Prostate gland (tissue), 2 donors: ENCODE measurements around the gene HDAC4. TPM values are rescaled to one million over a fixed set of nuclear protein-coding genes. Genes with fewer than 3 reads are reported as not detected.

ENCODE experiments used
- DNase-seq: peaks from one replicate; pipeline ENCODE4 v3.0.0-alpha.2; 2019; ENCODE audit warnings: low spot score
- H3K27ac ChIP-seq, 2 donors: fragments of 200-600 bp; sonication (generic); 2 replicates each; pipeline ENCODE4 v1.5.1; 2017 to 2019
- H3K27me3 ChIP-seq: fragments of 200-600 bp; sonication (generic); replicated peaks from 2 replicates; pipeline ENCODE4 v1.5.1; 2019; ENCODE audit not compliant: insufficient read depth
- H3K36me3 ChIP-seq, 2 donors: fragments of 200-600 bp; sonication (generic); 1 replicate in 1 of 2; 2 replicates in 1 of 2; pipeline versions ENCODE4 v1.5.1 to v1.8.1; 2017 to 2019
- H3K4me1 ChIP-seq: fragments of 200-600 bp; sonication (generic); replicated peaks from 2 replicates; pipeline ENCODE4 v1.5.1; 2019
- H3K4me3 ChIP-seq, 2 donors: fragments of 200-600 bp; sonication (generic); 2 replicates each; pipeline ENCODE4 v1.5.1; 2017 to 2019
- H3K9me3 ChIP-seq: fragments of 200-600 bp; sonication (generic); 2 replicates; pipeline ENCODE4 v1.5.1; 2017
- POLR2A ChIP-seq: fragments of 450-650 bp; IDR thresholded peaks from one replicate; pipeline ENCODE4 v1.6.1; 2016; ENCODE audit warnings: antibody characterized with exemption, mild to moderate bottlenecking
- POLR2AphosphoS5 ChIP-seq: sonication (generic); formaldehyde crosslinking; IDR thresholded peaks from one replicate; pipeline ENCODE4 v1.6.1; 2017; ENCODE audit warnings: antibody characterized with exemption
- WGBS: methylation state at CpG from one replicate; pipeline ENCODE4 v1.1.5; 2018; 5-methylcytosine and 5-hydroxymethylcytosine counted together
- intact Hi-C: fragments of 100-400 bp; cut with DNase I; formaldehyde crosslinking; loops from one replicate; pipeline ENCODE4 v1.14.2; 2022
- total RNA-seq, 2 donors: library from RNA; depleted of rRNA; stranded (reverse); fragments of >200 nt; gene quantifications; one replicate each; pipeline ENCODE4 v1.1.0, GENCODE V29; 2016
- TF ChIP-seq, protein P1 (sequence below), 4 experiments: fragments of 200-600 bp in 2 of 4; fragments of 450-650 bp in 2 of 4; sonication (generic) in 2 of 4; IDR thresholded peaks; 1 replicate in 3 of 4; 2 replicates in 1 of 4; pipeline ENCODE4 v1.5.1; 2016 to 2019; ENCODE audit warnings: antibody characterized with exemption in 4 of 4, mild to moderate bottlenecking in 2 of 4, moderate library complexity in 2 of 4

Gene HDAC4
- total RNA-seq, 2 donors from 2014 or later, result 41.8 to 44.2 TPM

DNA sequence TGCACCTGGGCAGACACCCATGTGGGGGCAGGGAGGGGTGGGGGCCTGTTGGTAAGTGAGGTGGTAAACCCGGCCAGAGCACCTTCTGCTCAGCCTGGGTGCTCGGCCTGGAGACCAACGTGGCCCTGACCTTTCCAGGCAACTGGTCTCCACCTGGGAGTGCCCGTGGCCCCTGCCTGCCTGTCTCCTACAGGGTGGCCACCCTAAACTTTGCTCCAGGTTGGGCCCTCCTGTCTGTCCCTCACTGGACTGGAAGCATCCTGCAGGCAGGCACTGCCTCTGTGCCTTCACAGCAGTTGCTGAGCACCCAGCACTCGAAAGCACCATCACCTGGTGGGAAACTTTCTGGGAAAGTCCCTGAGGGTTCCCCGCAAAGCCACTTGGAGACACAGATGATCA is 381.6 kb downstream of the HDAC4 start:
- 100% methylated on average over 6 of the region's 6 CpGs for WGBS
- Histone ChIP-seq H3K9me3 (no peaks in the 10 kb centered on the region), H3K27me3 (no peaks in the 10 kb centered on the region), H3K36me3 (no peaks in the 10 kb centered on the region), H3K4me1 (no peaks in the 10 kb centered on the region), H3K27ac (no peak overlapping the region), H3K4me3 (no peak overlapping the region)
- DNase-seq, result no peak
- intact Hi-C loops, result no loop called here
- TF ChIP-seq POLR2A, result no peak
- TF ChIP-seq, protein P1, sequence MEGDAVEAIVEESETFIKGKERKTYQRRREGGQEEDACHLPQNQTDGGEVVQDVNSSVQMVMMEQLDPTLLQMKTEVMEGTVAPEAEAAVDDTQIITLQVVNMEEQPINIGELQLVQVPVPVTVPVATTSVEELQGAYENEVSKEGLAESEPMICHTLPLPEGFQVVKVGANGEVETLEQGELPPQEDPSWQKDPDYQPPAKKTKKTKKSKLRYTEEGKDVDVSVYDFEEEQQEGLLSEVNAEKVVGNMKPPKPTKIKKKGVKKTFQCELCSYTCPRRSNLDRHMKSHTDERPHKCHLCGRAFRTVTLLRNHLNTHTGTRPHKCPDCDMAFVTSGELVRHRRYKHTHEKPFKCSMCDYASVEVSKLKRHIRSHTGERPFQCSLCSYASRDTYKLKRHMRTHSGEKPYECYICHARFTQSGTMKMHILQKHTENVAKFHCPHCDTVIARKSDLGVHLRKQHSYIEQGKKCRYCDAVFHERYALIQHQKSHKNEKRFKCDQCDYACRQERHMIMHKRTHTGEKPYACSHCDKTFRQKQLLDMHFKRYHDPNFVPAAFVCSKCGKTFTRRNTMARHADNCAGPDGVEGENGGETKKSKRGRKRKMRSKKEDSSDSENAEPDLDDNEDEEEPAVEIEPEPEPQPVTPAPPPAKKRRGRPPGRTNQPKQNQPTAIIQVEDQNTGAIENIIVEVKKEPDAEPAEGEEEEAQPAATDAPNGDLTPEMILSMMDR (IDR thresholded peaks at IDR 0.05), result no peak

DNA sequence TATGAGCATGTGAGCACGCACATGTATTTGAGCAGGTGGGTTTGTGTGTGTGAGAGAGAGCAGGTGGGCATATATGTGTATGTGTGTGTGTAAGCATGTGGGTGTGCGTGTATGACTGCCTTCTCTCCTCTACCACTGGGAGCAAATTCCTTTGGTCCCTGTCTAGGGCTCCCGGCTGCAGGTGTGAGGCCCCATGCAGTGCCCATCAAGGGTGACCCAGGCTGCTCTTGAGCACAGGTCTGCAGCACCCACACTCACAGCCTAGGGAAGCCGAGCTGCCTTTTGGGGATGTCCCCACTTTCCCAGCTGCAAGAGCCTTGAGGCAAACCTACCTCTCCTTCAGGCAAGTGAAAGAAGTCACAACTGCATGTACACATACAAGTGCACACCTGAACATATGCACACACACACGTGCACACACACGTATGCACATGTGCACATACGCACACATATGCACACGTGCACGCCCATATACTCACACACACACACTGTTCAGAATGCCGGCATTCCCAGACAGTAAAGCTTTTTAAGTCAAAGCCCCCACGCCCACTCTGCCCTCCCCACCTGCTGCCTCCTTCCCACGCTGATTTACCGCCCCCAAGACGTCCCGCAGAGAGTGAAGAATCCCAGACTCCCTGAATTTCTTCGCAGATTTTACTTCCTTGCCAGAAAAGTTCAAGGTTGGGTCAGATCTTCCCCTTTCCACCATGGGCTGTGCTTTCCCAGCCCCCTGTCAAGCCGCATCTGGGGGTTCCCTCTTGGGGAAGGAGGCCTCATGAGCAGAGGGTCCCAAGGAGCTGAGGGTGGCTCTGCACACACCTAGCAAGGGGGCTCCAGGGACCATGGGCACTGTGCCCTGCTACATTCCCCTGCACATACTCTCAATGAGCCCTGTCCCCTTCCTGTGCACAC is 382.3 kb downstream of the HDAC4 start:
- no peak for DNase-seq
- 74% methylated on average over 17 of the region's 17 CpGs for WGBS
- H3K4me1 ChIP-seq, result no peaks in the 10 kb centered on the region
- TF ChIP-seq, protein P1 (IDR thresholded peaks at IDR 0.05), result no peak
- TF ChIP-seq POLR2AphosphoS5, result no peak
- no peak for TF ChIP-seq POLR2A
- H3K36me3 ChIP-seq, result no peaks in the 10 kb centered on the region
- no peak overlapping the region for H3K4me3 ChIP-seq
- intact Hi-C loops, result no loop called here
- H3K27ac ChIP-seq, result no peak overlapping the region
- no peaks in the 10 kb centered on the region for H3K27me3 ChIP-seq
- no peaks in the 10 kb centered on the region for H3K9me3 ChIP-seq

DNA sequence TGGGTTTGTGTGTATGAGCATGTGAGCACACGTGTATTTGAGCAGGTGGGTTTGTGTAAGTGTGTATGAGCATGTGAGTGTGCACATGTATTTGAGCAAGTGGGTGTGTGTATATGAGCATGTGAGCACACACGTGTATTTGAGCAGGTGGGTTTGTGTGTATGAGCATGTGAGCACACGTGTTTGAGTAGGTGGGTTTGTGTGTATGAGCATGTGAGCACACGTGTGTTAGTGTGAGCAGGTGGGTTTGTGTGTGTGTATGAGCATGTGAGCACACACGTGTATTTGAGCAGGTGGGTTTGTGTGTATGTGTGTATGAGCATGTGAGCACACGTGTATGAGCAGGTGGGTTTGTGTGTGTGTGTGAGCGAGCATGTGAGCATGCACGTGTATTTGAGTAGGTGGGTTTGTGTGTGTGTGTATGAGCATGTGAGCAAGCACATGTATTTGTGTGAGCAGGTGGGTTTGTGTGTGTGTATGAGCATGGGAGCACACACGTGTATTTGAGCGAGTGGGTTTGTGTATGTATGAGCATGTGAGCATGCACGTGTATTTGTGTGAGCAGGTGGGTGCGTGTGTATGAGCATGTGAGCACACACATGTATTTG is 383.2 kb downstream of the HDAC4 start:
- Histone ChIP-seq H3K4me1 (no peaks in the 10 kb centered on the region), H3K36me3 (no peaks in the 10 kb centered on the region), H3K27ac (no peak overlapping the region), H3K27me3 (no peaks in the 10 kb centered on the region), H3K9me3 (no peaks in the 10 kb centered on the region), H3K4me3 (no peak overlapping the region)
- DNase-seq, result no peak
- 91% methylated on average over 12 of the region's 12 CpGs for WGBS
- intact Hi-C loops, result no loop called here
- no peak for TF ChIP-seq POLR2AphosphoS5
- TF ChIP-seq, protein P1 (IDR thresholded peaks at IDR 0.05), result no peak
- TF ChIP-seq POLR2A, result no peak

DNA sequence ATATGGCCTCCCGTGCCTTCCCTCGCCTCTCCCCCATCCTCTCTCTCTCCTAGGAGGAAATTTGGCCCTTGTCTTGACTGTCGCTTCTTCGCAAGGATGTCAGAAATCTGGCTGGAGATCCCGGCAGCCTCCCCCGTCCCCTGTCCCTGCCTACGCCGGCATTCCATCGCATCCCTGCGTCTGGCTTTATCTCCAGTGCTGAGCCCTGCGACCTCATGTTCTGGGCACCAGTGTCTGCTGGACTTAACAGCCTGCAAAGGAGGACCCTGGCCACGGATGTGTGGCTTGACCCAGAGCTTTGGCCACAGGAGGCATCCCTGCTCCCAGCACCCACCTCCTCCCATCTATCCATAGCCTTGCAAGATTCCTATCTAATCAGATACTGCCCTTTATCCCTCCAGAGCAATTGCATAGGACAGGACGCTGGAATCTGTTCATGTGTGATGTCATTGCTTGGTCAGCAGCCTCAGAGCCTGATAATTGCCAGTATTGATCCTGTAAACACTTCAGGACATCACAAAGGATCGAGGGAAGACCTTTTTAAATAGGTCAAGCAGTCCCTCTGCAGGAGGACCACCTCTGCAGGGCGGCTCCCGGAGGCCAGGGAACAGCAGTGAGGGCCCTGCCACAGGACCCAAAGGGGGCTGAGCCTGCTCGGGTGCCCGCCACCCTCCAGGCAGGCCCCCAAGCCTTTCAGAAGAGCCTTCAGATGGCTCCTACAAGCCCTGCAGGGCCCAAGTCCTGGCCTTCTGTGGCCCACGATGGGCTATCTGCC is 384.7 kb downstream of the HDAC4 start:
- no peak overlapping the region for H3K27ac ChIP-seq
- H3K9me3 ChIP-seq, result no peaks in the 10 kb centered on the region
- 71% methylated on average over 15 of the region's 19 CpGs for WGBS
- H3K36me3 ChIP-seq, result no peaks in the 10 kb centered on the region
- DNase-seq, result no peak
- intact Hi-C loops, result no loop called here
- H3K4me3 ChIP-seq, result no peak overlapping the region
- H3K27me3 ChIP-seq, result no peaks in the 10 kb centered on the region
- no peaks in the 10 kb centered on the region for H3K4me1 ChIP-seq
- TF ChIP-seq, protein P1 (IDR thresholded peaks at IDR 0.05), result no peak
- TF ChIP-seq POLR2AphosphoS5 (no peak), POLR2A (no peak)
